ENCODE data around the gene TRIM75.
A peak's percentile ranks its signal among the peaks of the same experiment; 100 is the strongest.
"Not testable (repeated sequence)": the region's sequence is repeated elsewhere in the genome, so short reads cannot be mapped to it uniquely, and the experiment has no call there.

Gene TRIM75

DNA sequence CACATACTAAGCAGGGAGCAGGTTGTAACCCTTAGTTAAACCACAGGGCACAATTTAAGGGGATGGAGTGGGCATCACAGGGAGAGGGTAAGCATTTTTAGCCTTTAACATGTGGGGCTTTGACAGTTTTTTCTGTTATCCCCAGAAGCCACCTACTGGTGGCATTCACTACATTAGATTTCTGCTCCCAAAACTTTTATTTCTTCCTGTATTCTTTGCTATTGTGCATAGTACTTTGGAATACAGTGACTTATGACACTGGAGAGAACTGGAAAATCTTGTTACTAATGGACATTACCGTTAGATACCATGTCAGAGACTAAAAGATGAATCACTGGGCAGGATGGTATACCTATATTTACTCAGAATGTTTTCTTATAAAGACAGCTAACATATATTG, 7.3 kb downstream of the TRIM75 start:
- CTCF ChIA-PET = interaction anchor here (0.6 kb wide), 1 partner anchor 20 kb away, joined by 4 read pairs; no protein-coding TSS in a partner anchor
- TF ChIP-seq CTCF (conservative IDR thresholded peaks at IDR 0.05; ENCODE audit: low read depth) = no peak; the same call in 1 of the 2 replicates
- DNase-seq (ENCODE audit: low spot score) = peak; percentile 11
- H3K27ac ChIP-seq = no peak overlapping the region
- POLR2A ChIA-PET (ENCODE audit: low non-redundant PET) = no interaction called here

- TF ChIP-seq CTCF (conservative IDR thresholded peaks at IDR 0.05; ENCODE audit: low read depth) = no peak
- DNase-seq (ENCODE audit: low spot score) = no peak
- CTCF ChIA-PET = no interaction called here
- POLR2A ChIA-PET (ENCODE audit: low non-redundant PET) = no interaction called here
- H3K27ac ChIP-seq = no peak overlapping the region
These were observed 16.9 kb downstream of the TRIM75 start for GRCh38 chr4:165070560-165070959.

- H3K27ac ChIP-seq; DNase-seq (ENCODE audit: low spot score); POLR2A ChIA-PET (ENCODE audit: low non-redundant PET): not testable (repeated sequence)
- CTCF ChIA-PET = interaction anchor here (0.6 kb wide), 1 partner anchor 82 kb away, joined by 3 read pairs; no protein-coding TSS in a partner anchor
These were observed 19.7 kb downstream of the TRIM75 start for GRCh38 chr4:165073346-165073745.

DNA sequence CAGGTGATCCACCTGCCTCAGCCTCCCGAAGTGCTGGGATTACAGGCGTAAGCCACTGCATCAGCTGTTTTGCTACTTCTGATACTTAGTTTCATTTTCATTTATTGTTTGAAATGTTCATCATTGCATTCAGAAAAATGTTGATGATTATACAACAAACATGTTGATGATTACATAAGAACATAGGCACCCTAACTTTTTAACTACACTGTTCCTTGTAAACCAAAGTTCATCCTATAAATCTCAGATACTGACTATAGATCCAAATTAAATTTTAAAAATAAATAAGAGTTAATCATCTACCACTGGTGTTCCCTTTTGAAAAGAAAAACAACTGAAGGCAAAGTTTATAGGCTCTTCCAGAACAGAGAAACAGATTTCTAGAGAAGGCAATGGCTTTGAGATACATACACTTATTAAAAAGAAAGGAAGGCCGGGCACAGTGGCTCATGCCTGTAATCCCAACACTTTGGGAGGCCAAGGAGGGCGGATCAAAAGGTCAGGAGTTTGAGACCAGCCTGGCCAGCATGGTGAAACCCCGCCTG, 23.4 kb downstream of the TRIM75 start:
- CTCF ChIA-PET = interaction anchor here (0.6 kb wide), 1 partner anchor 20 kb away, joined by 4 read pairs; no protein-coding TSS in a partner anchor

GRCh38 chr4:165079476-165079875, 25.8 kb downstream of the TRIM75 start:
- no peak for TF ChIP-seq CTCF (conservative IDR thresholded peaks at IDR 0.05; ENCODE audit: low read depth)
- peak; percentile 21 for DNase-seq (ENCODE audit: low spot score)
- H3K27ac ChIP-seq = no peak overlapping the region
- ChIA-PET POLR2A (ENCODE audit: low non-redundant PET) (no interaction called here), CTCF (no interaction called here)

More for the DNA sequence above, 23.4 kb downstream of the TRIM75 start:
- POLR2A ChIA-PET (ENCODE audit: low non-redundant PET) = no interaction called here
- H3K27ac ChIP-seq = no peak overlapping the region
- TF ChIP-seq CTCF (conservative IDR thresholded peaks at IDR 0.05; ENCODE audit: low read depth) = no peak
- DNase-seq (ENCODE audit: low spot score) = no peak

DNA sequence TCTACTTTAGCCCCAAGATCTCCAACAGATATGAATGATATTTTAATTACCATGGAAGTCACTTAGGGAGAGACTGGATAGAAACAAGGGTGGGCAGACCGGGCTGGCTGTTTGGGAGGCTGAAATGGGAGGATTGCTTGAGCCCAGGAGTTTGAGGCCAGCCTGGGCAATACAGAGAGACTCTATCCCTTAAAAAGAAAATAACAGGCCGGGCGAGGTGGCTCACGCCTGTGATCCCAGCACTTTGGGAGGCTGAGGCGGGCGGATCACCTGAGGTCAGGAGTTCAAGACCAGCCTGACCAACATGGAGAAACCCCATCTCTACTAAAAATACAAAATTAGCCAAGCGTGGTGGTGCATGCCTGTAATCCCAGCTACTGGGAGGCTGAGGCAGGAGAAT, 31.1 kb downstream of the TRIM75 start:
- POLR2A ChIA-PET (ENCODE audit: low non-redundant PET); H3K27ac ChIP-seq; DNase-seq (ENCODE audit: low spot score); CTCF ChIA-PET: not testable (repeated sequence)

DNA sequence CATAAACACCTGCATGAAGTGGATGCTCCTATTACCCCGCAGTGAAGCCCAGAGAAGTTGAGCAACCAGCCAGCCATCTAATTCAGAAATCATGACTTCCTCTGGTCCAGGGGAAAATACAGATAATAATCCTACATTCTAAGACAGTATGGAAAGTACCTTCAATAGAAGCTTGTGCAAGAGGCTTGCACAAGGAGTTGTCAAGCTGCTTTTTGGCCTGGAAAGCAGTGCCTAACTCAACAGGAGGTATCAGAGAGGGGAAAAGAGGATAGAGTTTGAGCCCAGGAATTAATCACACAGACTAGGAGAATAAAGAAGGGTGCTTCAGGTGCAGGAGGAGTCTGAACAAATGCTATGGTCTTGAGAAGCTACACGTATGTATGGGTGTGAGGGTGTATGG, 32.3 kb downstream of the TRIM75 start:
- DNase-seq (ENCODE audit: low spot score) = no peak
- H3K27ac ChIP-seq = no peak overlapping the region
- TF ChIP-seq CTCF (conservative IDR thresholded peaks at IDR 0.05; ENCODE audit: low read depth) = no peak
- POLR2A ChIA-PET (ENCODE audit: low non-redundant PET) = no interaction called here
- CTCF ChIA-PET = interaction anchor here (0.6 to 0.8 kb wide), 2 partner anchors 15 to 46 kb away, joined by 3 to 4 read pairs; no protein-coding TSS in a partner anchor

Data from RWPE1 (cell line).